Islet of Langerhans (tissue), 1 donor: ENCODE measurements around the gene CASZ1.

Experiments
- FAIRE-seq: peaks from one replicate; lab custom pipeline; 2011; peaks lifted over from hg19 to GRCh38; lab: Jason Lieb, UNC

CASZ1 gene

GRCh38 chr1:10669570-10669969 is 126.9 kb downstream of the CASZ1 start:
- no peak for FAIRE-seq

- no peak for FAIRE-seq
Measured at GRCh38 chr1:10667861-10668761, 128.3 kb downstream of the CASZ1 start.

DNA sequence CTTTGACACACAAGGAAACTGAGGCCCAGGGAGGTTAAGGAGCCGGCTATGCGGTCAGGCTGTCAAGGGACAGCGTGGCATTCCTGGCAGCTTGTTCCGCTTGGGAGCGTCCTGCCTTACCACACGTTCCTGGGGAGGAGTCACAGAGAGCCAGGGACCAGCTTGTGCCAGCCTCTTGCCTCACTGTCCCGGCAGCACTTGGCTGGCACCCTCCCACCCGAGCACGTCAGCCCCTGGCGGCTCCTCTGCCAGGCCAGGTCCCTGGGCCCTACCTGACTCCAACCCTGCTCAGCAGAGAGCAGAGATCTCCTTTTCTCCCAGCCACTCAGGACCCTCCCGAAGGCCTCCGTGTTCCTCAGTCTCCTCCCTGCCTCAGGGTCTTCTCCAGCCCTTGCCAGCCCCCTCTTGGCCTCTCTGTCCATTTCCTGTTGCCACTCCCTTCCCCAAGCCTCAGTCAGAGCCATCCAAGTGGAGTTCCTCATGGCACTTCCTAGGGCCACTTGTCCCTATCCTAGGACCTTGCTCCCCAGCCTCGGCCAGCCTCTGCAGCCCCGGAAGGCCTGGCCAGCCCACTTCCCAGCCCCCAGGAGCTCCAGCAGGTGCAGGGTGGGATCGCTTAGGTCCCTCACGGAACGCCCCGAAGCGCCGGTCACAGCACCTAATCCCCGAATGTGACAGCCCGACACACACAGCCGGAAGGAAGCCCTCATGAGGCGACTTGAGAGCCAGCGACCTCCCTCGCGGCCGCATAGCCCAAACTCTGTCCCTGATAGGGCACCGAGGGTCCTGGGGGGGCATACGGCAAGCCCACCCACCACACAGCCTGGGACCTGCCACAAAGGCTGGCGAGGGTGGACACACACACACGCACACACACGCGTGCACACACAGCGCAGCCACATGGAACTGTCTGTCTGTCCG is 130.3 kb downstream of the CASZ1 start:
- FAIRE-seq: no peak

DNA sequence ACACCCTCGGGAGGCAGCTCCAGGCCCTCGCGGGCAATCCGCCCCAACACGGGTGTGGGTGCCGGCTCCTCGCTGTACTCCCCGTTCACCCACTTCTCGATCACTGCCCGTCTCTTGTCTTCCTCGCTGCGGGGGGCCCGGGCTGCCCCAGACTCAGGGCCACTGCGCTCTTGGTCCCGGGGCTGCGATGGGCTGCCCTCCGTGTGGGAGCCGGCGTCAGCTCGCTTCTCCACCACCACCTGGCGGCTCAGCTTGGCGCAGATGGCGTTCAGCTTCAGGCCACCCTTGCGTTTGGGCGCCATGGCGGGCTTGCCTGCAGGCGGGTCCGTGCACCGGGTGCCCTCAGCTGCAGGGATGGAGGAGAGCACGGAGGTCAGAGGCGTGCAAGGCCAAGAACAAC is 131.2 kb downstream of the CASZ1 start:
- FAIRE-seq: no peak

DNA sequence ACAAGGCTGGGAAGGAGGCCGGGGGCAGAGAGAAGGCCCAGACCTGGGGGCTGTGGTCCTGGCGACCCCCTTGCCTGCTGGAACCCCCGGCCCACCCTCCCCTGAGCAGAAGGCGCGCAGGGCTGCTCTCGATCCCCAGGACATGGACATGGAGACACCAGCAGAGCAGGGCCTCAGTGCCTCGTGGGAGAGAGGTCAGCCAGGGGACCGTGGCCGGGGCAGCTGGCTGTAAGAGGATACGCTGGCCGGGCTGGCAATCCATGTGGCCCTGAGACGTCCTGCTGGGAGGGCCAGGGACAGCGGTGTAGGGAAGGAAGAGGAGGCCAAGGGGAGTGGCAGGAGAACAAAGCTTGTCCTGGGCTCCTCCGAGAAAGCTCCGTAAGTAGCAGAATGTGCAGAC is 132.2 kb downstream of the CASZ1 start:
- no peak for FAIRE-seq

- no peak for FAIRE-seq
Measured at GRCh38 chr1:10663678-10664035, 132.8 kb downstream of the CASZ1 start.

DNA sequence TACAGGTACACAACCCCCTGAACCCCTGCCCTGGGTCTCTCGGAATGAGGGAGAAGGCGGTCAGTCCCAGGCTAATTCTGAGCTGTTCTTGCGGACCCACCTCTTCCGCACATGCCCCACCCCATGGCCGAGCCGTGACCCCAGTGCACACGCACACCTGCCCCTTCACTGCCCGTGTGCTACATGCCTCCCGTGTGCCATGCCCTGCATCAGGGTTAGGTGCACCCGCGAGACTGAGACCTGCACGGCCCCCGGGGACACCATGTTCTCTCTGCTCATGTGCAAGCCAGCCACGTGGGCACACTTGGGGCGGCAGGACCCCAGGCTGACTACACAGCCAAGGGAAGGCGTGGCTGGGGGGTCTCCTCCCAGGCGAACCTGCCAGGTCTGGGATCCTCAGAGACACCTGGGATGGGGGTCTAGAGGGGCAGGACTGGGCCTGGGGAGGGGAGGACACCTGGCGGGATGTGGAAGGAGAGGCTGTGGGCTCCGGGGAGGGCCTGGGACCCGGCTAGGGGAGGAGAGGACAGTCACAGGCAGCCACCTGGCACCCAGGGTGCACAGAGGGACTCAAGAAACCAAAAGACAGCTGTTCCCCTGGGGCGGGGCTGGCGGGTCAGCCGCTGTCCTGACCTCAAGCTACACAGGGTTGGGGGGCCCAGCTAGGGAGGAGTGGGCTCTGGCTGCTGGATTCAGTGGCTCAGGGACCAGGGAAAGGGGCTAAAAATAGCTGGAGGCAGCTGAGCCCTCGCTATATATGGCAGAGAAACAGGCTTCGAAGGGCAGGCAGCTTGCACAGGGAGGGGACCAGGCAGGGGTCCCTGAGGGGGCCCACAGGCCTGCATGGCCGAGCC is 133.4 kb downstream of the CASZ1 start:
- no peak for FAIRE-seq

DNA sequence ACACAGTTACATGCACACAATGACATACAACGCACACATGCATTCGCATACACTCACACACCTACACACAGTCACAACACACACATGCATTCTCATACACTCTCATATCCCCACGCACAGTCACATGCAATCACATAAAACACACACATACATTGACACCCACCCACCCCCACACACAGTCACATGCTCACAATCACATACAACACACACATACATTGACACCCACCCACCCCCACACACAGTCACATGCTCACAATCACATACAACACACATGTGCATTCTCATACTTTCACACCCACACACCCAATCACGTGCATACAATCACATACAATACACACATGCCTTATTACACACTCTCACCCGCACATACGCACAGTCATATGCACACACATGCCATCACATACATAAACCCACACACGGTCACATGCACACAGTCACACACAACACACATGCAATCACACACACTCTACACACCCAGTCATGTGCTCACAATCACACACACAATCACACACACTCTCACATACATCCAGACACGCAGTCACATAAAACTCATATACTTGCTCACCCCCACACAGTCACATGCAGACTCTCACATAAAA is 134.3 kb downstream of the CASZ1 start:
- FAIRE-seq: no peak

DNA sequence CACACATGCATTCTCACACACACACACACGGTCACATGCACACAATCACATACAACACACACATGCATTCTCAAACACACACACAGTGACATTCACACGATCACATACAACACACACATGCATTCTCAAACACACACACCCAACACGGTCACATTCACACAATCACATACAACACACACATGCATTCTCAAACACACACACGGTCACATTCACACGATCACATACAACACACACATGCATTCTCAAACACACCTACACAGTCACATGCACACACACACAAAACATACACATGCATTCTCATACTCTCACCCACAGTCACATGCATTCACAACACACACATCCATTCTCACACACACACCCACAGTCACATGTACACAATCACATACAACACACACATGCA is 135.0 kb downstream of the CASZ1 start:
- no peak for FAIRE-seq

- no peak for FAIRE-seq
Measured at GRCh38 chr1:10659646-10660540, 136.6 kb downstream of the CASZ1 start.

DNA sequence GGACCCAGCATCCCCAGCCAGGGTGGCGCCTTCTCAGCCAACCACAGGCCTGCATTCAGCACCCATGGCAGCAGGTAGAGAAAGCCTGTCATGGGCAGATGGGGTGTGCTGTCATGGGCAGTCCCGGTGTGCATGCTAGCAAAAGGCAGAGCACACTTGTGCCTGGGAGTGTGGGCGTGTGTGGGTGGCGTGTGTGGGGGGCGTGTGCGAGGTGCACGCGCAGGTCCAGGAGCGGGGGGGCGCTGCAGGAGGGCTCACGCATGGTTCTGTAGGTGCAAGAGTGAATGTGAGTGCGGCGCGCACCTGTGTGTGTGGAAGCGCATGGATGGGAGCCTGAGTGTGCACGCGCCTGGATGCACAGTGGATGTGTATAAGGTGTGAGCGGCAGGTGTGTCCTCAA is 137.2 kb downstream of the CASZ1 start:
- FAIRE-seq: no peak

GRCh38 chr1:10658396-10659066 is 137.9 kb downstream of the CASZ1 start:
- no peak for FAIRE-seq

GRCh38 chr1:10657088-10657847 is 139.2 kb downstream of the CASZ1 start:
- no peak for FAIRE-seq

DNA sequence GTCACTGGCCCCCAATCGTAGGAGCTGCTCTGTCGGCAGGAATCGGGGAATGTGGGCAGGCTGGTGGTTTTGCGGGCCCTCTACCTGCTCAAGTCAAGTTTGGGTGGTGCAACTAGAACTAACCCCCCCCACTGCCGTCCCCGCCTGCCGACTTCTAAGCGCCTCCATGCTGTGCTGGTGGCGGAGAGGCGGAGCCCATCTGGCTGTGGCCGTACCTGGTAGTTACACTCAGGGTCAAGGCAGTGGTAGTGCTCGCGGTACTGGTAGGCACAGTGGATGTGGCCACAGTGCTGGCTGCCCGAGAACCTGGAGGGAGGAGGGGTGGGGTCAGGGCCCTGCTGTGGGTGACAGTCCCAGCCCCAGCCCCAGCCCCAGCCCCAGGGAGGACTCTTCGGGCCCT is 140.0 kb downstream of the CASZ1 start:
- FAIRE-seq: no peak

DNA sequence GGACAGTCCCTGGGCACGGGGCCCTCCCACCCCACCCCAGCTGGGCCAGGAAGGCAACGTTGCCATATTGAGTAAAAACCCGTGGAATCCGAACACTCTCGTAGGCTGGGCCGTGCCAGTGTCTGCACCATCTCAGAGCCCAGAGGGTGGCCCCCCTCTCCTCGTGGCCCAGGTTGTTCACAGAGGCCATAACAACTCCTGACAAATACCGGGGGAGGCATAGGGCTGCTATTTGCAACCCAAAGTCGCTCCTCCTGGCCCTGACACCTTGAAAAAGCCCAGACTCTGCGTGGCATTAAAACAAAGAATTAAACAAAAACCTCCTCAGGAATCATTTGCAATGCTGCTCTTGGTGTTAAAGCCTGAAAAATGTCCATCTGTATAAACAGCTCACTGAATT is 141.4 kb downstream of the CASZ1 start:
- no peak for FAIRE-seq

DNA sequence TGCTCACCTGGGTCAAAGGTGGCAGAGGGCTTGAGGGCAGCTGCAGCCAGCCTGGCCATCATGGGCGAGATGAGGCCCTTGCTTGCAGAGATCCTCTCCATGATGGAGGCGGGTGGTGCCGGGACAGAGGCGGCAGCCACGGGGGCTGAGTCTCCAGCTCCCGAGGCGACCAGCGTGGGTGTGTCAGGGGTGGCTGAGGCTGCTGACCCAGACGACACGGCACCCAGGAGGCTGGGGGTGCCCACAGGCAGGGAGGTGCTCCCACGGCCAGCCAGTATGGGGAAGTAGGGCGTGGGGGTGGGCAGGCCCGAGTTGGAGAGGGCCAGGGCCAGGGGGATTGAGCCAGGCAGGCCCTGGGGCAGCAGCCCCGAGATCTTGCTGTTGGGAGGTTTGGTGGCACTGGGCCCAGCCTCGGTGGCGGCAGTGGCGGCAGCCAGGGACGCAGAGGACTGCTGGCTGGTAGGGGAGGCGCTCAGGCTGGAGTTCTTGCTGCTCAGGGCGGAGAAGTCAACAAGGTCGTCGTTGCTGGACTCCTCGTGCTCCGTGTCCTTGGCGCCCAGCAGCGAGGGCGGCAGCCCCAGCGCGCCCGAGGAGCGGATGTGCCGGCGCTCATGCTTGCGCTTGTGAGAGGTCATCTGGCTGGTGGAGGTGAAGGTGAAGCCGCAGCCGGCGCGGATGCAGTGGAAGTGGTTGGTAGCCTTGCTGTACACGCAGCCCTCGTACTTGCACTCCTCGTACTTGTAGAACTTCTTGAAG is 142.9 kb downstream of the CASZ1 start:
- no peak for FAIRE-seq

DNA sequence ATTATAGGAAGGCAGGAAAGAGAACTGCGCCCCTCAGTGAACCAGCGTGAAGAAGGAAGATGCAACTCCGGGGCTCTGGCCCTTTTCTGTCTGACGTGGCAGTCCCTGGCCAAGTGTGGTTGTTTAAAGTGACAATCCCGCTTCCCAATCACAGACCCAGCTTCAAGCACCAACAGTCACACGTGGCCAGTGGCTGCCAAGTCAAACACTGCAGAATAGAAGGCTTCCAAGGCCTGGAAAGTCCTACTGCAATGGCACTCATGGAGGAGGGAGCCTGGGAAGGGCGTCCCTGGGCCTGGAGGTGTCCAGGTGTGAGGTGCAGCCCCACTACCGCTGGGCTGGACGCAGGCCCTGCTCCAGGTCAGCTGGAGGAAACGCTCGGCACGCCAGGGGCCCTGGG is 143.8 kb downstream of the CASZ1 start:
- FAIRE-seq: no peak

DNA sequence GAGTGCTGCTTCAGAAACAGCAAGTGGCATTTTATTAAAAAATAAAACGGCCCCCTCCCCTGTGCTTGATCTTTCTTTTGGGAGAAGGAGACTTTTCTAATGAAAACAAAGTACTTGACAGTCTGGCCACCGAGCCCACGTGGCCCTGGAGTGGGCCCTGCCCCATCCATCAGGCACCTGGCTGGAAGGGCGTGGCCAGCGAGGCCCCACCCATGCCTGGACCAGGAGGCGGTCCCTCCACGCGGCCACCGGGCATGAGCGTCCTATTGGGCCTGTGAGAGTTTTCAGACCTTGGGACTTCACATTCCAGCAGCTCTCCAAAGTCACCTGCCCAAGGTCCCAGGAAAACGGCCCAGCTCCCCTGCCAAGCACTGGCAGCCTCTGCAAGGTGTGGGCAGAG is 144.7 kb downstream of the CASZ1 start:
- FAIRE-seq: no peak

- no peak for FAIRE-seq
Measured at GRCh38 chr1:10651389-10651766, 145.1 kb downstream of the CASZ1 start.
